ENCODE data around the gene MACC1.

GRCh38 chr7:20228654-20229053 is 11.5 kb upstream of the MACC1 start:
- TF ChIP-seq CTCF (CRISPR knock-in tag; IDR thresholded peaks at IDR 0.05) (no peak), CREB1 (IDR thresholded peaks at IDR 0.05) (no peak), CREB1 (CRISPR knock-in tag; IDR thresholded peaks at IDR 0.05) (no peak), BRCA1 (CRISPR knock-in tag; IDR thresholded peaks at IDR 0.05) (no peak), ZNF383 (CRISPR knock-in tag; IDR thresholded peaks at IDR 0.05; ENCODE audit: borderline replicate concordance) (no peak), SKIL (CRISPR knock-in tag; IDR thresholded peaks at IDR 0.05; ENCODE audit: borderline replicate concordance) (no peak), SCMH1 (CRISPR knock-in tag; IDR thresholded peaks at IDR 0.05; ENCODE audit: borderline replicate concordance) (no peak), GATA4 (IDR thresholded peaks at IDR 0.05; ENCODE audit: borderline replicate concordance, low read depth) (no peak), EZH2 (conservative IDR thresholded peaks at IDR 0.05; ENCODE audit: low read depth, low read length) (no peak), BCLAF1 (IDR thresholded peaks at IDR 0.05) (no peak), USF2 (IDR thresholded peaks at IDR 0.05; ENCODE audit: low read depth, low read length) (no peak), USF2 (CRISPR knock-in tag; IDR thresholded peaks at IDR 0.05; ENCODE audit: borderline replicate concordance) (no peak), ZNF274 (CRISPR knock-in tag; IDR thresholded peaks at IDR 0.05) (no peak)
